DND-41 (cell line): ENCODE measurements around the gene ADCY7.

Experiments
- ATAC-seq: fragments of 200-7000 bp; cut with Tn5 transposase; 3 replicates; pipeline ENCODE4 v1.9.1; 2021; ENCODE audit warnings: low read depth; ENCODE audit not compliant: insufficient read depth
- DNase-seq: peaks from one replicate; pipeline ENCODE4 v3.0.0-alpha.2; 2020
- H2AFZ ChIP-seq: 2 replicates; pipeline ENCODE4 v1.6.0; 2012; ENCODE audit warnings: low read depth, low read length
- H3K27ac ChIP-seq: 2 replicates; pipeline ENCODE4 v1.5.1; 2012; ENCODE audit warnings: low read length, inconsistent platforms
- H3K27me3 ChIP-seq: fragments of 200-600 bp; sonication (generic); 2 replicates; pipeline ENCODE4 v1.6.0; 2012; ENCODE audit warnings: low read length, mild to moderate bottlenecking, inconsistent platforms; ENCODE audit not compliant: insufficient read depth, poor library complexity
- H3K36me3 ChIP-seq: 2 replicates; pipeline ENCODE4 v1.5.1; 2012; ENCODE audit warnings: low read length, inconsistent platforms; ENCODE audit not compliant: insufficient read depth
- H3K4me1 ChIP-seq: 2 replicates; pipeline ENCODE4 v1.5.1; 2012; ENCODE audit warnings: mild to moderate bottlenecking, low read length; ENCODE audit not compliant: insufficient read depth
- H3K4me2 ChIP-seq: 2 replicates; pipeline ENCODE4 v1.6.0; 2012; ENCODE audit warnings: mild to moderate bottlenecking, moderate library complexity, low read length, inconsistent platforms; ENCODE audit not compliant: insufficient read depth
- H3K4me3 ChIP-seq, 2 experiments: fragments of 200-600 bp in 1 of 2; shearing (Covaris generic) in 1 of 2; 2 replicates each; pipeline ENCODE4 v1.5.1; 2012 to 2016; ENCODE audit warnings: inconsistent platforms in 2 of 2, low read length in 2 of 2, mild to moderate bottlenecking in 2 of 2, low read depth in 1 of 2, moderate library complexity in 1 of 2
- H3K79me2 ChIP-seq: 2 replicates; pipeline ENCODE4 v1.6.0; 2012; ENCODE audit warnings: low read length, inconsistent platforms; ENCODE audit not compliant: insufficient read depth
- H3K9ac ChIP-seq: 2 replicates; pipeline ENCODE4 v1.6.0; 2012; ENCODE audit warnings: low read depth, mild to moderate bottlenecking, inconsistent platforms, low read length, moderate library complexity
- H3K9me3 ChIP-seq: 2 replicates; pipeline ENCODE4 v1.5.1; 2012; ENCODE audit warnings: low read length, moderate library complexity, mild to moderate bottlenecking, inconsistent platforms; ENCODE audit not compliant: insufficient read depth, severe bottlenecking
- H4K20me1 ChIP-seq: 2 replicates; pipeline ENCODE4 v1.6.0; 2012; ENCODE audit warnings: low read length; ENCODE audit not compliant: insufficient read depth
- CTCF ChIP-seq: IDR thresholded peaks from 2 replicates; pipeline ENCODE4 v1.5.1; 2012; ENCODE audit warnings: borderline replicate concordance, low read length, moderate library complexity, mild to moderate bottlenecking; ENCODE audit not compliant: poor library complexity, severe bottlenecking; ENCODE audit errors: extremely low read depth
- EZH2 ChIP-seq: IDR thresholded peaks from 3 replicates; pipeline ENCODE4 v1.6.1; 2012; ENCODE audit warnings: borderline replicate concordance, low read depth, mild to moderate bottlenecking, moderate library complexity, low read length, inconsistent platforms; ENCODE audit not compliant: severe bottlenecking

The ADCY7 gene

GRCh38 chr16:50360779-50361178 lies 94.4 kb downstream of the ADCY7 start:
- H3K36me3 ChIP-seq: peaks cover 93% of the 10 kb centered on the region
- H3K9me3 ChIP-seq: no peaks in the 10 kb centered on the region
- TF ChIP-seq CTCF: no peak
- no peak for TF ChIP-seq EZH2

GRCh38 chr16:50363656-50364055 lies 97.3 kb downstream of the ADCY7 start:
- TF ChIP-seq CTCF (no peak), EZH2 (no peak)
- H3K36me3 ChIP-seq: peaks cover 88% of the 10 kb centered on the region

More at GRCh38 chr16:50360779-50361178, 94.4 kb downstream of the ADCY7 start:
- peaks cover 80% of the 10 kb centered on the region for H4K20me1 ChIP-seq
- peak overlapping the region; percentile 16; the same call in 1 of the 2 replicates for H3K4me2 ChIP-seq
- H3K4me3 ChIP-seq: no peak overlapping the region
- H3K27me3 ChIP-seq: no peaks in the 10 kb centered on the region
- H3K27ac ChIP-seq: no peak overlapping the region
- H2AFZ ChIP-seq: no peak overlapping the region
- DNase-seq: no peak
- peaks cover 26% of the 10 kb centered on the region for H3K4me1 ChIP-seq
- H3K79me2 ChIP-seq: peaks cover 99% of the 10 kb centered on the region
- ATAC-seq: 0 out of 3 replicates have a peak, but pooled peaks have one; percentile 29
- no peak overlapping the region for H3K9ac ChIP-seq

GRCh38 chr16:50365791-50366575 lies 99.6 kb downstream of the ADCY7 start:
- Histone ChIP-seq H3K4me1 (peaks cover 57% of the 10 kb centered on the region), H3K9me3 (no peaks in the 10 kb centered on the region), H3K9ac (peak overlapping the region; percentile 83; the same call in 1 of the 2 replicates), H3K79me2 (peaks cover 80% of the 10 kb centered on the region), H3K27ac (no peak overlapping the region), H3K4me3 (peak overlapping the region in 1 of 2 experiments; percentile 71; a peak in 1 of 4 replicates), H3K36me3 (peaks cover 65% of the 10 kb centered on the region), H4K20me1 (peaks cover 47% of the 10 kb centered on the region), H3K27me3 (no peaks in the 10 kb centered on the region), H3K4me2 (peak overlapping the region; percentile 72), H2AFZ (no peak overlapping the region)
- DNase-seq (no peak), ATAC-seq (no peak)
- TF ChIP-seq EZH2: no peak
- no peak for TF ChIP-seq CTCF

More at GRCh38 chr16:50363656-50364055, 97.3 kb downstream of the ADCY7 start:
- H4K20me1 ChIP-seq: peaks cover 67% of the 10 kb centered on the region
- H3K27me3 ChIP-seq: no peaks in the 10 kb centered on the region
- no peak overlapping the region for H2AFZ ChIP-seq
- peaks cover 48% of the 10 kb centered on the region for H3K4me1 ChIP-seq
- no peak overlapping the region for H3K27ac ChIP-seq
- DNase-seq: no peak
- no peak overlapping the region for H3K9ac ChIP-seq
- H3K4me2 ChIP-seq: peak overlapping the region; percentile 23; the same call in 1 of the 2 replicates
- no peak for ATAC-seq
- peaks cover 99% of the 10 kb centered on the region for H3K79me2 ChIP-seq
- no peaks in the 10 kb centered on the region for H3K9me3 ChIP-seq
- H3K4me3 ChIP-seq: no peak overlapping the region
